Spleen (tissue), 7 donors: ENCODE data around the gene EEIG1.

Experiments used
- POLR2A ChIP-seq, 3 donors: fragments of 450-650 bp; IDR thresholded peaks; one replicate each; pipeline ENCODE4 v1.5.1; 2017; ENCODE audit warnings: antibody characterized with exemption in 3 of 3, mild to moderate bottlenecking in 1 of 3
- POLR2AphosphoS5 ChIP-seq, 3 donors: sonication (generic); formaldehyde crosslinking; IDR thresholded peaks; one replicate each; pipeline ENCODE4 v1.5.1; 2017; ENCODE audit warnings: antibody characterized with exemption in 3 of 3
- TF ChIP-seq, protein P1 (sequence below), 11 experiments: fragments of 200-600 bp in 7 of 11; fragments of 450-650 bp in 4 of 11; sonication (generic) in 4 of 11; IDR thresholded peaks in 8 of 11; conservative IDR thresholded peaks in 3 of 11; 1 replicate in 7 of 11; 2 replicates in 4 of 11; pipeline versions ENCODE4 v1.4.0 to v1.8.0; 2016 to 2021; ENCODE audit warnings: antibody characterized with exemption in 11 of 11, inconsistent platforms in 4 of 11, mild to moderate bottlenecking in 1 of 11
- donor health status: DM: no; HTN: no; CAD: no; lungs with moderate emphysema.
- donor health status: DM: no; HTN: no; CAD: no.
- donor health status: DM: no; HTN: no; CAD: no.

DNA sequence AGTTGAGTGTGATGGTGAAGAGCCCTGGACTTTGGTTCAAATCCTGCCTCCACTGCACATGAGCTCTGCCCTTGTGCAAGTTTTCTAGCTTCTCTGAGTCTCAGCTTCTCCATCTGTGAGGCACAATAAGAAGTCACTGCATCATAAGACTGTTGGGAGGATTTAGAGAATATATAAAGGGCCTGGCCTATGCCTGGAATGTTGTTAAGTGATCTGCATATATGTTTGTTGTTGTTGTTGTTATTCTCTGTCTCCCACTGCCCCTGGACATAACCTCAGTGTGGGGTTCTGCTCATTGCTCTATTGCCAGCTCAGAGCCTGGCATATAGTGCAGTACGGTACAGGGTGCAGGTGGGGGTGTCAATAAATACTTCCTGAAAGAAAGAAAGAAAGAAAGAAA is 40.3 kb upstream of the EEIG1 start:
- TF ChIP-seq POLR2A (IDR thresholded peaks at IDR 0.05): no peak
- TF ChIP-seq, protein P1, sequence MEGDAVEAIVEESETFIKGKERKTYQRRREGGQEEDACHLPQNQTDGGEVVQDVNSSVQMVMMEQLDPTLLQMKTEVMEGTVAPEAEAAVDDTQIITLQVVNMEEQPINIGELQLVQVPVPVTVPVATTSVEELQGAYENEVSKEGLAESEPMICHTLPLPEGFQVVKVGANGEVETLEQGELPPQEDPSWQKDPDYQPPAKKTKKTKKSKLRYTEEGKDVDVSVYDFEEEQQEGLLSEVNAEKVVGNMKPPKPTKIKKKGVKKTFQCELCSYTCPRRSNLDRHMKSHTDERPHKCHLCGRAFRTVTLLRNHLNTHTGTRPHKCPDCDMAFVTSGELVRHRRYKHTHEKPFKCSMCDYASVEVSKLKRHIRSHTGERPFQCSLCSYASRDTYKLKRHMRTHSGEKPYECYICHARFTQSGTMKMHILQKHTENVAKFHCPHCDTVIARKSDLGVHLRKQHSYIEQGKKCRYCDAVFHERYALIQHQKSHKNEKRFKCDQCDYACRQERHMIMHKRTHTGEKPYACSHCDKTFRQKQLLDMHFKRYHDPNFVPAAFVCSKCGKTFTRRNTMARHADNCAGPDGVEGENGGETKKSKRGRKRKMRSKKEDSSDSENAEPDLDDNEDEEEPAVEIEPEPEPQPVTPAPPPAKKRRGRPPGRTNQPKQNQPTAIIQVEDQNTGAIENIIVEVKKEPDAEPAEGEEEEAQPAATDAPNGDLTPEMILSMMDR (IDR thresholded peaks at IDR 0.05 in 8 of 11, conservative IDR thresholded peaks at IDR 0.05 in 3 of 11): no peak
- no peak for TF ChIP-seq POLR2AphosphoS5 (IDR thresholded peaks at IDR 0.05)
